HG02610 (cell line): ENCODE results near the gene SLC25A10.

Experiments used
- ATAC-seq: cut with Tn5 transposase; IDR thresholded peaks from one replicate; pipeline ENCODE4 v1.9.1; 2021; ENCODE audit warnings: mild to moderate bottlenecking, moderate library complexity; ENCODE audit not compliant: unreplicated experiment

Gene SLC25A10

DNA sequence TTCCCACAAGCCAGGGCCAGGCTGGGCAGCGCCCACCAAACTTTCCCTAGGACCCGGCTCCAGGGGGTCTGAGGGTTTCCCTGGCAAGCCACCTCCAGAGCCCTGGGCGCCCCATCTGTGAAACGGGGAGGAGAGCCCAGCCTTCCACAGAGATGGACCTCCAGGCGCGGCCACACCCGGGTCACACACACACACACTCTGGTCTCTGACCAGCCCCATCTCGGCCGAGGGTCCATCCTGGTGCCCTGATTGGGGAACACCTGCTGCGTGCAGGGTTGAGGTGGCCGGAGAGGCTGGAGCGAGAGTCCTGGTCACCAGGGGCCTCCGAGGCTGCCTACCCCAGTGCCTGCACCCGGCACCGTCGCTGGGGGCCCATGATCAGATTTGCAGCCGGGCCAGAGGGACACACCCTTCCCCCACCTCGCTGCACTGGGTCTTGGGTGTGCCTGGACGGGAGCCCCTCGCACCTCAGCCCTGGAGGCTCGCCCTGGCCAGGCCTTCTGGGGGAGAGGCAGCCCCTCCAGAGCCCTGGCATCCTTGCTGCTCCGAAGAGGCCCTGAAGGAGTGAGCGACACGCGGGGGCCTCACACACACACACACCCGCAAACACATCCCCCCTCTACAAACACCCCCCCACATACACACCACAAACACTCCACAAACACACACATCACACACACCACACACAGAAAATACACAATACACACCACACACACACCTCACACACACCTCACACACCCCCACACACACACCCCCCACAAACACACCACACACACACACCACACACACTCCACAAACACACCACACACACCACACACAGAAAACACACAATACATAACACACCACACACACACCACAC is 29.7 kb downstream of the SLC25A10 start:
- ATAC-seq, result no peak
